IMR-90 (cell line): ENCODE measurements around the gene SRSF10. TPM values are rescaled to one million over a fixed set of nuclear protein-coding genes. Genes with fewer than 3 reads are reported as not detected.

Experiments used
- ATAC-seq: fragments of 200-7000 bp; cut with Tn5 transposase; 2 replicates; pipeline ENCODE4 v1.9.1; 2020; ENCODE audit warnings: low read depth, mild to moderate bottlenecking, moderate library complexity
- BruUV-seq: library from RNA; stranded (reverse); fragments of 400-500 nt; replicated peaks from 2 replicates; lab custom pipeline; 2021; lab: Mats Ljungman, UMichigan
- CTCF ChIA-PET: fragments of 300-600 bp; formaldehyde crosslinking; extraction: SDS; loops from one replicate; lab custom pipeline; 2021; ENCODE audit warnings: antibody characterized with exemption; lab: Yijun Ruan, JAX
- POLR2A ChIA-PET: fragments of 300-600 bp; sonication (Branson Sonifier 250); formaldehyde crosslinking; loops from one replicate; lab custom pipeline; 2022; ENCODE audit warnings: antibody characterized with exemption; ENCODE audit not compliant: unreplicated experiment; lab: Charles Lee
- DNase-seq: peaks from one replicate; pipeline ENCODE4 v3.0.0; 2013
- H2AFZ ChIP-seq: replicated peaks from 2 replicates; pipeline ENCODE3; 2013; ENCODE audit warnings: low read length, mild to moderate bottlenecking; ENCODE audit not compliant: poor library complexity
- H2AK5ac ChIP-seq: 2 replicates; pipeline ENCODE4 v1.6.1; 2013; ENCODE audit warnings: low read depth, low read length, inconsistent platforms
- H2AK9ac ChIP-seq: replicated peaks from 2 replicates; pipeline ENCODE3; 2013; ENCODE audit warnings: mild to moderate bottlenecking, low read depth, low read length, moderate library complexity; ENCODE audit not compliant: poor library complexity
- H2BK120ac ChIP-seq: 2 replicates; pipeline ENCODE4 v1.6.1; 2013; ENCODE audit warnings: low read depth, low read length, inconsistent platforms
- H2BK15ac ChIP-seq: 3 replicates; pipeline ENCODE4 v1.6.1; 2013; ENCODE audit warnings: low read depth, low read length, inconsistent platforms
- H2BK20ac ChIP-seq: 2 replicates; pipeline ENCODE4 v1.6.1; 2013; ENCODE audit warnings: low read depth, mild to moderate bottlenecking, inconsistent platforms, low read length, moderate library complexity
- H2BK5ac ChIP-seq: 2 replicates; pipeline ENCODE4 v1.6.1; 2013; ENCODE audit warnings: mild to moderate bottlenecking, low read depth, low read length, inconsistent platforms; ENCODE audit not compliant: poor library complexity, severe bottlenecking
- H3K14ac ChIP-seq: replicated peaks from 2 replicates; pipeline ENCODE4 v1.6.1; 2013; ENCODE audit warnings: low read depth, low read length, inconsistent platforms
- H3K18ac ChIP-seq: 2 replicates; pipeline ENCODE4 v1.6.1; 2013; ENCODE audit warnings: low read depth, low read length, control low read depth
- H3K23ac ChIP-seq: 2 replicates; pipeline ENCODE4 v1.6.1; 2013; ENCODE audit warnings: low read depth, low read length, inconsistent platforms
- H3K27ac ChIP-seq: 2 replicates; pipeline ENCODE4 v1.5.1; 2013; ENCODE audit warnings: mild to moderate bottlenecking, control low read depth, low read length; ENCODE audit not compliant: insufficient read depth
- H3K27me3 ChIP-seq: 2 replicates; pipeline ENCODE4 v1.6.1; 2013; ENCODE audit warnings: low read length; ENCODE audit not compliant: control insufficient read depth, insufficient read depth
- H3K36me3 ChIP-seq: 2 replicates; pipeline ENCODE4 v1.6.1; 2013; ENCODE audit warnings: low read length, mixed read lengths; ENCODE audit not compliant: control insufficient read depth, insufficient read depth
- H3K4ac ChIP-seq: 2 replicates; pipeline ENCODE4 v1.6.1; 2013; ENCODE audit warnings: low read depth, low read length, inconsistent platforms
- H3K4me1 ChIP-seq: 2 replicates; pipeline ENCODE4 v1.6.1; 2013; ENCODE audit warnings: low read length, mixed read lengths; ENCODE audit not compliant: control insufficient read depth, insufficient read depth
- H3K4me2 ChIP-seq: 2 replicates; pipeline ENCODE4 v1.6.1; 2013; ENCODE audit warnings: low read depth, mild to moderate bottlenecking, control low read depth, low read length, moderate library complexity
- H3K4me3 ChIP-seq: 2 replicates; pipeline ENCODE4 v1.5.1; 2013; ENCODE audit warnings: low read depth, mild to moderate bottlenecking, control low read depth, low read length, moderate library complexity; ENCODE audit not compliant: insufficient read depth
- H3K56ac ChIP-seq: 2 replicates; pipeline ENCODE4 v1.6.1; 2013; ENCODE audit warnings: low read length, inconsistent platforms; ENCODE audit not compliant: insufficient read depth; ENCODE audit errors: extremely low read depth
- H3K79me1 ChIP-seq, 2 experiments: 2 replicates each; pipeline ENCODE4 v1.6.1; 2013; ENCODE audit warnings: low read length in 2 of 2, inconsistent platforms in 1 of 2, low read depth in 1 of 2
- H3K9ac ChIP-seq: 2 replicates; pipeline ENCODE4 v1.6.1; 2013; ENCODE audit warnings: low read depth, low read length, control low read depth
- H3K9me1 ChIP-seq: 2 replicates; pipeline ENCODE4 v1.6.1; 2013; ENCODE audit warnings: low read length, inconsistent platforms; ENCODE audit not compliant: insufficient read depth
- H3K9me3 ChIP-seq: 2 replicates; pipeline ENCODE4 v1.6.1; 2013; ENCODE audit warnings: low read length; ENCODE audit not compliant: control insufficient read depth, insufficient read depth
- H4K20me1 ChIP-seq: 2 replicates; pipeline ENCODE4 v1.6.1; 2013; ENCODE audit warnings: low read length, inconsistent platforms; ENCODE audit not compliant: insufficient read depth
- H4K5ac ChIP-seq: 2 replicates; pipeline ENCODE4 v1.6.1; 2013; ENCODE audit warnings: mild to moderate bottlenecking, low read depth, low read length, control low read depth
- H4K8ac ChIP-seq, 2 experiments: 2 replicates each; pipeline ENCODE4 v1.6.1; 2013; ENCODE audit warnings: low read depth in 2 of 2, low read length in 2 of 2, control low read depth in 1 of 2, inconsistent platforms in 1 of 2
- H4K91ac ChIP-seq: 2 replicates; pipeline ENCODE4 v1.6.1; 2013; ENCODE audit warnings: low read depth, low read length, inconsistent platforms; ENCODE audit not compliant: insufficient read depth
- BHLHE40 ChIP-seq: fragments of 150-350 bp; IDR thresholded peaks from 2 replicates; pipeline ENCODE4 v1.6.1; 2016; ENCODE audit warnings: mild to moderate bottlenecking, low read depth, low read length
- CEBPB ChIP-seq: IDR thresholded peaks from 2 replicates; pipeline ENCODE4 v1.6.1; 2012; ENCODE audit warnings: low read depth, low read length, improper control_type of control experiment
- CHD1 ChIP-seq: IDR thresholded peaks from 2 replicates; pipeline ENCODE4 v1.6.1; 2012; ENCODE audit warnings: low read depth, low read length, improper control_type of control experiment
- FOS ChIP-seq: fragments of 150-350 bp; IDR thresholded peaks from 2 replicates; pipeline ENCODE4 v1.6.1; 2016; ENCODE audit warnings: low read depth, low read length
- MAFK ChIP-seq: IDR thresholded peaks from 2 replicates; pipeline ENCODE4 v1.6.1; 2012; ENCODE audit warnings: low read depth, low read length, improper control_type of control experiment
- MAZ ChIP-seq: IDR thresholded peaks from 2 replicates; pipeline ENCODE4 v1.6.1; 2012; ENCODE audit warnings: low read depth, mild to moderate bottlenecking, low read length, improper control_type of control experiment, moderate library complexity, borderline replicate concordance
- MXI1 ChIP-seq: IDR thresholded peaks from 2 replicates; pipeline ENCODE4 v1.6.1; 2012; ENCODE audit warnings: low read depth, mild to moderate bottlenecking, low read length, moderate library complexity, borderline replicate concordance
- NFE2L2 ChIP-seq: fragments of 150-350 bp; IDR thresholded peaks from 2 replicates; pipeline ENCODE4 v1.6.1; 2016; ENCODE audit warnings: low read depth, mild to moderate bottlenecking, low read length
- POLR2A ChIP-seq: IDR thresholded peaks from 2 replicates; pipeline ENCODE4 v1.6.1; 2012; ENCODE audit warnings: mild to moderate bottlenecking, low read depth, low read length
- RAD21 ChIP-seq: IDR thresholded peaks from 2 replicates; pipeline ENCODE4 v1.6.1; 2012; ENCODE audit warnings: low read length, improper control_type of control experiment
- RCOR1 ChIP-seq: IDR thresholded peaks from 2 replicates; pipeline ENCODE4 v1.6.1; 2012; ENCODE audit warnings: mild to moderate bottlenecking, low read length, improper control_type of control experiment; ENCODE audit not compliant: insufficient replicate concordance
- RFX5 ChIP-seq: IDR thresholded peaks from 2 replicates; pipeline ENCODE4 v1.8.0; 2012; ENCODE audit warnings: low read depth, mild to moderate bottlenecking, low read length, moderate library complexity
- SMC3 ChIP-seq: fragments of 150-350 bp; IDR thresholded peaks from 2 replicates; pipeline ENCODE4 v1.6.1; 2016; ENCODE audit warnings: low read depth, mild to moderate bottlenecking, antibody characterized with exemption, low read length, moderate library complexity
- WGBS, 2 experiments: methylation state at CpG; one replicate each; pipeline versions ENCODE4 v1.1.5 to v1.1.7; 2013; ENCODE audit warnings: missing lambda C conversion rate in 2 of 2; ENCODE audit not compliant: insufficient read length in 1 of 2; ENCODE audit errors: extremely low coverage in 2 of 2; 5-methylcytosine and 5-hydroxymethylcytosine counted together
- dilution Hi-C: fragments of 300-500 bp; cut with HindIII; formaldehyde crosslinking; loops from one replicate; pipeline ENCODE4 v1.14.3; 2018; ENCODE audit warnings: low sequenced_read_pairs; ENCODE audit not compliant: unreplicated experiment
- in situ Hi-C: fragments of 300-500 bp; cut with MboI; formaldehyde crosslinking; loops from 3 replicates; pipeline ENCODE4 v1.14.3; 2019; ENCODE audit warnings: low sequenced_read_pairs, inconsistent platforms, mixed read lengths
- intact Hi-C: fragments of 100-400 bp; cut with micrococcal nuclease; formaldehyde crosslinking; loops from 2 replicates; pipeline ENCODE4 v1.10.0; 2022
- polyA plus RNA-seq, 3 experiments: library from polyadenylated mRNA; depleted of rRNA; stranded (reverse); fragments of >200 nt; gene quantifications; 2 replicates each; pipeline ENCODE4 v1.2.3, GENCODE V29; 2012; ENCODE audit warnings: low replicate concordance in 1 of 3
- total RNA-seq: library from RNA; depleted of rRNA; stranded (reverse); fragments of >200 nt; gene quantifications from 2 replicates; pipeline ENCODE4 v1.2.3, GENCODE V29; 2012
- TF ChIP-seq, protein P1 (sequence below): fragments of 150-350 bp; IDR thresholded peaks from 2 replicates; pipeline ENCODE4 v1.6.1; 2017; ENCODE audit warnings: mild to moderate bottlenecking, antibody characterized with exemption, low read length, low read depth
- TF ChIP-seq, protein P2 (sequence below): conservative IDR thresholded peaks from 2 replicates; pipeline ENCODE4 v1.5.1; 2012; ENCODE audit warnings: mild to moderate bottlenecking, low read depth, low read length, improper control_type of control experiment
- TF ChIP-seq, protein P3 (sequence below): fragments of 150-350 bp; IDR thresholded peaks from 2 replicates; pipeline ENCODE4 v1.6.1; 2016; ENCODE audit warnings: low read depth, mild to moderate bottlenecking, low read length, moderate library complexity, borderline replicate concordance

Gene SRSF10
- total and polyA plus RNA-seq, 2 of the 4 experiments (the other 2 are of a cell fraction): 90.1 to 110 TPM

DNA sequence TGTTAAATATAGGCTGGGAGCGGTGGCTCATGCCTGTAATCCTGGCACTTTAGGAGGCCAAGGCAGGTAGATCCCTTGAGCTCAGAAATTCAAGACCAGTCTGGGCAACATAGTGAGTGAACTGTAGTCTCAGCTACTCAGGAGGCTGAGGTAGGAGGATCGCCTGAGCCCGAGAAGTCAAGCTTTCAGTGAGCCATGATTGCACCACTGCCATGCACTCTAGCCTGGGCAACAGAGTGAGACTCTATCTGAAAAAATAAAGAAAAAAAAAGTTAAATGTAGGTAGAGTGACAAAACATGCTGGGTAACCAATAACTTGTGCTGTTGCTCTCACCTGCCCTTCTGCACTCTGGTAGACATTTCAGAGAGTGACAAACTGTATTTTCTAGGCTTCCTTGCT is 25.0 kb upstream of the SRSF10 start:
- dilution Hi-C loops: no loop called here

More for the DNA sequence above, 25.0 kb upstream of the SRSF10 start:
- 100% methylated on average over 2 of the region's 3 CpGs; no CpG with 5 or more reads in 1 of the 2 experiments for WGBS, 2 experiments
- Histone ChIP-seq H3K9me3 (no peaks in the 10 kb centered on the region), H2AK5ac (no peak overlapping the region), H2AK9ac (no peak overlapping the region), H2BK15ac (no peak overlapping the region), H4K8ac (no peak overlapping the region), H4K20me1 (no peaks in the 10 kb centered on the region), H2BK5ac (no peak overlapping the region), H3K4me2 (no peak overlapping the region), H3K23ac (no peak overlapping the region), H3K27ac (no peak overlapping the region), H3K9ac (no peak overlapping the region), H3K27me3 (no peaks in the 10 kb centered on the region), H3K79me1 (no peaks in the 10 kb centered on the region), H3K14ac (no peak overlapping the region), H3K36me3 (no peaks in the 10 kb centered on the region), H3K56ac (no peak overlapping the region), H4K91ac (no peak overlapping the region), H3K4ac (no peak overlapping the region), H3K18ac (no peak overlapping the region), H2BK20ac (no peak overlapping the region), H4K5ac (no peak overlapping the region), H3K4me1 (peaks cover 7% of the 10 kb centered on the region), H3K9me1 (peaks cover 13% of the 10 kb centered on the region), H2AFZ (no peak overlapping the region), H2BK120ac (no peak overlapping the region), H3K4me3 (no peak overlapping the region)
- DNase-seq (no peak), ATAC-seq (no peak)
- intact Hi-C loops (no loop called here), in situ Hi-C loops (no loop called here)
- POLR2A ChIA-PET: no interaction called here
- TF ChIP-seq NFE2L2: no peak
- TF ChIP-seq, protein P1, sequence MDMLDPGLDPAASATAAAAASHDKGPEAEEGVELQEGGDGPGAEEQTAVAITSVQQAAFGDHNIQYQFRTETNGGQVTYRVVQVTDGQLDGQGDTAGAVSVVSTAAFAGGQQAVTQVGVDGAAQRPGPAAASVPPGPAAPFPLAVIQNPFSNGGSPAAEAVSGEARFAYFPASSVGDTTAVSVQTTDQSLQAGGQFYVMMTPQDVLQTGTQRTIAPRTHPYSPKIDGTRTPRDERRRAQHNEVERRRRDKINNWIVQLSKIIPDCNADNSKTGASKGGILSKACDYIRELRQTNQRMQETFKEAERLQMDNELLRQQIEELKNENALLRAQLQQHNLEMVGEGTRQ: no peak
- TF ChIP-seq, protein P2, sequence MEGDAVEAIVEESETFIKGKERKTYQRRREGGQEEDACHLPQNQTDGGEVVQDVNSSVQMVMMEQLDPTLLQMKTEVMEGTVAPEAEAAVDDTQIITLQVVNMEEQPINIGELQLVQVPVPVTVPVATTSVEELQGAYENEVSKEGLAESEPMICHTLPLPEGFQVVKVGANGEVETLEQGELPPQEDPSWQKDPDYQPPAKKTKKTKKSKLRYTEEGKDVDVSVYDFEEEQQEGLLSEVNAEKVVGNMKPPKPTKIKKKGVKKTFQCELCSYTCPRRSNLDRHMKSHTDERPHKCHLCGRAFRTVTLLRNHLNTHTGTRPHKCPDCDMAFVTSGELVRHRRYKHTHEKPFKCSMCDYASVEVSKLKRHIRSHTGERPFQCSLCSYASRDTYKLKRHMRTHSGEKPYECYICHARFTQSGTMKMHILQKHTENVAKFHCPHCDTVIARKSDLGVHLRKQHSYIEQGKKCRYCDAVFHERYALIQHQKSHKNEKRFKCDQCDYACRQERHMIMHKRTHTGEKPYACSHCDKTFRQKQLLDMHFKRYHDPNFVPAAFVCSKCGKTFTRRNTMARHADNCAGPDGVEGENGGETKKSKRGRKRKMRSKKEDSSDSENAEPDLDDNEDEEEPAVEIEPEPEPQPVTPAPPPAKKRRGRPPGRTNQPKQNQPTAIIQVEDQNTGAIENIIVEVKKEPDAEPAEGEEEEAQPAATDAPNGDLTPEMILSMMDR: no peak
- no peak for TF ChIP-seq BHLHE40
- TF ChIP-seq, protein P3, sequence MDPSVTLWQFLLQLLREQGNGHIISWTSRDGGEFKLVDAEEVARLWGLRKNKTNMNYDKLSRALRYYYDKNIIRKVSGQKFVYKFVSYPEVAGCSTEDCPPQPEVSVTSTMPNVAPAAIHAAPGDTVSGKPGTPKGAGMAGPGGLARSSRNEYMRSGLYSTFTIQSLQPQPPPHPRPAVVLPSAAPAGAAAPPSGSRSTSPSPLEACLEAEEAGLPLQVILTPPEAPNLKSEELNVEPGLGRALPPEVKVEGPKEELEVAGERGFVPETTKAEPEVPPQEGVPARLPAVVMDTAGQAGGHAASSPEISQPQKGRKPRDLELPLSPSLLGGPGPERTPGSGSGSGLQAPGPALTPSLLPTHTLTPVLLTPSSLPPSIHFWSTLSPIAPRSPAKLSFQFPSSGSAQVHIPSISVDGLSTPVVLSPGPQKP: no peak
- TF ChIP-seq FOS: no peak
- no peak for TF ChIP-seq MAZ
- TF ChIP-seq RAD21: no peak
- no peak for TF ChIP-seq SMC3
- TF ChIP-seq RCOR1: no peak
- no peak for TF ChIP-seq MAFK
- no peak for TF ChIP-seq POLR2A
- no peak for TF ChIP-seq CEBPB
- no peak for TF ChIP-seq RFX5
- TF ChIP-seq CHD1: no peak
- TF ChIP-seq MXI1: no peak
- BruUV-seq: no TSS peak
- CTCF ChIA-PET: no interaction called here
